Right forelimb (tissue), 1 donor: ENCODE data around the gene DLX4.

ENCODE experiments used
- DNase-seq: peaks from one replicate; pipeline ENCODE4 v3.0.0-alpha.2; 2018

Gene DLX4

GRCh38 chr17:50020841-50021599 is 52.0 kb downstream of the DLX4 start:
- no peak for DNase-seq

- DNase-seq = no peak
Measured at GRCh38 chr17:50021681-50022370, 52.8 kb downstream of the DLX4 start.

GRCh38 chr17:50022463-50023130 is 53.6 kb downstream of the DLX4 start:
- no peak for DNase-seq

GRCh38 chr17:50023520-50023919 is 54.5 kb downstream of the DLX4 start:
- DNase-seq = no peak
